Activated CD4-positive, alpha-beta T cell treated with anti-CD3 and anti-CD28 coated beads for 36 hours (primary cell): ENCODE measurements around the gene MTMR3. TPM values are rescaled to one million over a fixed set of nuclear protein-coding genes. Genes with fewer than 3 reads are reported as not detected.
A peak's percentile ranks its signal among the peaks of the same experiment; 100 is the strongest.

Source experiments
- ATAC-seq: fragments of 200-7000 bp; cut with Tn5 transposase; one replicate; pipeline ENCODE4 v1.10.0; 2021; ENCODE audit warnings: mild to moderate bottlenecking, moderate library complexity
- CTCF ChIA-PET: fragments of 350-600 bp; sonication (Branson Sonifier 250); formaldehyde crosslinking; loops from one replicate; lab custom pipeline; 2021; ENCODE audit warnings: antibody characterized with exemption; lab: Charles Lee
- POLR2A ChIA-PET: fragments of 350-600 bp; sonication (Branson Sonifier 250); formaldehyde crosslinking; loops from one replicate; lab custom pipeline; 2021; ENCODE audit warnings: antibody characterized with exemption, inconsistent platforms; lab: Charles Lee
- DNase-seq: peaks from one replicate; pipeline ENCODE4 v3.0.0-alpha.2; 2020
- H3K27ac Mint-ChIP-seq: one replicate; pipeline ENCODE4 v1.8.0; 2021; ENCODE audit warnings: mixed read lengths
- H3K27me3 Mint-ChIP-seq: one replicate; pipeline ENCODE4 v1.8.0; 2021; ENCODE audit warnings: mixed read lengths
- H3K36me3 Mint-ChIP-seq: one replicate; pipeline ENCODE4 v1.8.0; 2021; ENCODE audit warnings: low read depth, mixed read lengths
- H3K4me1 Mint-ChIP-seq: one replicate; pipeline ENCODE4 v1.8.0; 2021; ENCODE audit warnings: mixed read lengths
- H3K4me3 Mint-ChIP-seq: one replicate; pipeline ENCODE4 v1.8.0; 2021; ENCODE audit warnings: mild to moderate bottlenecking, moderate library complexity, mixed read lengths
- H3K9me3 Mint-ChIP-seq: one replicate; pipeline ENCODE4 v1.8.0; 2021; ENCODE audit warnings: low read depth, mixed read lengths
- intact Hi-C, 2 experiments: fragments of 100-400 bp; cut with DNase I in 1 of 2; cut with micrococcal nuclease in 1 of 2; formaldehyde crosslinking; loops; one replicate each; pipeline versions ENCODE4 v1.14.2 to v1.15.1; 2022 to 2024; cut with DNase I, micrococcal nuclease
- total RNA-seq, 2 experiments: library from RNA; stranded (reverse); gene quantifications; one replicate each; pipeline ENCODE4 v1.2.3, GENCODE V29; 2021

MTMR3 gene
- total RNA-seq, 2 experiments from 2014 or later = 19.2 to 22.8 TPM

DNA sequence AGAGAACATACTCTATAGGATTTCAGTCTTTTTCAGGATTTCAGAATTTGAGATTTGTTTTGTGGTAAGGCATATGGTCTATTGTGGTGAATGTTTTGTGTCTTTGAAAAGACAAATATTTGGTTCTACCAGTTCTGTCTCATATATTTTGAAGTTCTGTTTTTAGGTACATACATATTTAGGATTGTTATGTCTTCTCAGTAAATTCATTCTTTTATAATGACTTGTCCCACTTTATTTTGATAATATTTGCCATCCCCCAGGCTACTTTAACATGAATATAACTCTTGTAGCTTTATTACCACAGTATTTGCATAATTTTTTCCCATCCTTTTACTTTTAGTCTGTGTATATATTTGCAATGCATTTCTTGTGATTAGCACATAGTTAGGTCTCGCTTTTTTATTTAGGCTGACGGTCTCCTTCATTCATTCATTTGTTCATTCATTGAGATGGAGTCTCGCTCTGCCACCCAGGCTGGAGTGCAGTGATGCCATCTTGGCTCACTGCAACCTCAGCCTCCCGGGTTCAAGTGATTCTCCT is 32.1 kb downstream of the MTMR3 start:
- ChIA-PET CTCF (interaction anchor here (1.1 to 1.8 kb wide), 3 partner anchors 11 to 90 kb away, joined by 5 to 6 read pairs (median 5); no protein-coding TSS in a partner anchor), POLR2A (interaction anchor here (0.7 kb wide), 1 partner anchor 32 kb away, joined by 3 read pairs; no protein-coding TSS in a partner anchor)
- ATAC-seq (no peak), DNase-seq (no peak)
- H3K4me1 Mint-ChIP-seq = peaks cover 66% of the 10 kb centered on the region
- H3K27me3 Mint-ChIP-seq = no peaks in the 10 kb centered on the region
- no peak overlapping the region for H3K27ac Mint-ChIP-seq
- H3K9me3 Mint-ChIP-seq = no peaks in the 10 kb centered on the region
- intact Hi-C loops = no loop called here
- no peak overlapping the region for H3K4me3 Mint-ChIP-seq
- no peaks in the 10 kb centered on the region for H3K36me3 Mint-ChIP-seq

DNA sequence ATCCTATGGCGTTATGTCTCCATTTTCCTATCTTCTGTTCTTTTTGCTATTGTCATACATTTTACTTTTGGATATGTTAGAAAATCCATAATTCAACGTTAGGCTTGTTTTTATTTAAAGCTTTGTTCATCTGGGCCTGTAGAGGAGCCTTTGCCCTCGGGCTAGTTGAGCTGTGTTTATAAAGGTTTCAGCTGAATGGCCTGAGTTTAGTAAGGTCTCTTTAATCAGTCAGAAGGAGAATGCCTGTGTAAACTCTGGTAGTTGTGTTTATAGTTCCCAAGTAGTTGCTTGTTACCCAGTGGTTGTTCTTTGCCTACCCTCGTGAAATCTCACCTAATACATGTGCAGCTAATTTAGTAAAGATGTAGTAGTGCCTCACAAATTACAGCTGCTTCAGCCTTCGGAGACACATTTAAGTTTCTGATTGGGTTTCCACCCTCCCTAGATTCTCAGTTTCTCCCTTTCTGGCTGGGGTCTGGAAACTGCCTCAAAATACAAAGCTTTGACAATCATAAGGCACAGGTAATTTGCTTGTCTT is 33.1 kb downstream of the MTMR3 start:
- no peak overlapping the region for H3K4me3 Mint-ChIP-seq
- peaks cover 56% of the 10 kb centered on the region for H3K4me1 Mint-ChIP-seq
- ATAC-seq = no peak
- DNase-seq = no peak
- ChIA-PET CTCF (interaction anchor here (1.0 to 1.8 kb wide), 3 partner anchors 19 to 89 kb away, joined by 4 to 6 read pairs (median 5); no protein-coding TSS in a partner anchor), POLR2A (no interaction called here)
- H3K36me3 Mint-ChIP-seq = no peaks in the 10 kb centered on the region
- no peaks in the 10 kb centered on the region for H3K9me3 Mint-ChIP-seq
- H3K27me3 Mint-ChIP-seq = no peaks in the 10 kb centered on the region
- intact Hi-C loops = no loop called here
- H3K27ac Mint-ChIP-seq = no peak overlapping the region

- no peaks in the 10 kb centered on the region for H3K27me3 Mint-ChIP-seq
- H3K36me3 Mint-ChIP-seq = peaks cover 1% of the 10 kb centered on the region
- POLR2A ChIA-PET = no interaction called here
- ATAC-seq = no peak
- CTCF ChIA-PET = interaction anchor here (0.6 to 1.3 kb wide), 4 partner anchors 38 to 588 kb away, joined by 3 to 4 read pairs (median 3); partner anchors contain the start of gene SEC14L4
- H3K4me1 Mint-ChIP-seq = peaks cover 49% of the 10 kb centered on the region
- no peak overlapping the region for H3K27ac Mint-ChIP-seq
- intact Hi-C loops = no loop called here
- no peak overlapping the region for H3K4me3 Mint-ChIP-seq
- no peak for DNase-seq
- H3K9me3 Mint-ChIP-seq = no peaks in the 10 kb centered on the region
Observed at GRCh38 chr22:29917052-29917902, 34.3 kb downstream of the MTMR3 start.

- H3K4me1 Mint-ChIP-seq = peaks cover 18% of the 10 kb centered on the region
- no peak overlapping the region for H3K4me3 Mint-ChIP-seq
- H3K27ac Mint-ChIP-seq = no peak overlapping the region
- H3K36me3 Mint-ChIP-seq = peaks cover 5% of the 10 kb centered on the region
- ChIA-PET CTCF (interaction anchor here (0.9 to 1.7 kb wide), 3 partner anchors 18 to 236 kb away, joined by 3 to 6 read pairs (median 4); no protein-coding TSS in a partner anchor), POLR2A (no interaction called here)
- H3K27me3 Mint-ChIP-seq = no peaks in the 10 kb centered on the region
- intact Hi-C loops = no loop called here
- no peak for ATAC-seq
- DNase-seq = no peak
- no peaks in the 10 kb centered on the region for H3K9me3 Mint-ChIP-seq
Observed at GRCh38 chr22:29925402-29925801, 42.4 kb downstream of the MTMR3 start.

GRCh38 chr22:29926057-29926456 is 43.1 kb downstream of the MTMR3 start:
- intact Hi-C loops = no loop called here
- Mint-ChIP-seq H3K9me3 (no peaks in the 10 kb centered on the region), H3K4me3 (no peak overlapping the region), H3K36me3 (peaks cover 5% of the 10 kb centered on the region), H3K27me3 (no peaks in the 10 kb centered on the region), H3K27ac (no peak overlapping the region), H3K4me1 (peaks cover 18% of the 10 kb centered on the region)
- DNase-seq (no peak), ATAC-seq (no peak)
- ChIA-PET POLR2A (no interaction called here), CTCF (interaction anchor here (0.9 to 1.7 kb wide), 2 partner anchors 22 to 236 kb away, joined by 3 to 6 read pairs; no protein-coding TSS in a partner anchor)

DNA sequence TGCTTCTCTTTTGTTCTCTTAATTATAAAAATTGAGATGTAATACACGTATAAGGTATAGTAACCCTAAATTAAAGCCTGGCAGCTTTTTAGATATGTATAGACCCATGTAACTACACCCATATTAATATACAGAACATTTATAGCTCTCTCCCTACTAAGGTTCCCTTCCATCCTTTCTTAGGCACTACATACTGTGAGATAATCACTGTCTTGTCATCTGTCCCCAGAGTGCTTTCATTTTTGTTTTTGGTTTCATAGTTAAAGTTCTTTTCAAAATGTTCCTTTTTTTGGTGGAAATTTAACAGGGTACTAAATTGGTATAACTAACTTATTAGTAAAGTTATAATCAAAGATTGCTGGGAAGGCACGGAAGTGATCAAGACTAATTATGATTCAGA is 49.2 kb downstream of the MTMR3 start:
- no peak overlapping the region for H3K4me3 Mint-ChIP-seq
- ChIA-PET POLR2A (interaction anchor here (0.5 kb wide), 1 partner anchor 58 kb away, joined by 10 read pairs; no protein-coding TSS in a partner anchor), CTCF (no interaction called here)
- H3K4me1 Mint-ChIP-seq = peaks cover 27% of the 10 kb centered on the region
- H3K9me3 Mint-ChIP-seq = no peaks in the 10 kb centered on the region
- intact Hi-C loops = loop anchor here in 1 of 2 experiments (10.0 kb wide), 1 partner anchor 63 kb away; no protein-coding TSS in a partner anchor
- ATAC-seq (peak; percentile 51), DNase-seq (no peak)
- H3K27ac Mint-ChIP-seq = no peak overlapping the region
- no peaks in the 10 kb centered on the region for H3K27me3 Mint-ChIP-seq
- no peaks in the 10 kb centered on the region for H3K36me3 Mint-ChIP-seq

DNA sequence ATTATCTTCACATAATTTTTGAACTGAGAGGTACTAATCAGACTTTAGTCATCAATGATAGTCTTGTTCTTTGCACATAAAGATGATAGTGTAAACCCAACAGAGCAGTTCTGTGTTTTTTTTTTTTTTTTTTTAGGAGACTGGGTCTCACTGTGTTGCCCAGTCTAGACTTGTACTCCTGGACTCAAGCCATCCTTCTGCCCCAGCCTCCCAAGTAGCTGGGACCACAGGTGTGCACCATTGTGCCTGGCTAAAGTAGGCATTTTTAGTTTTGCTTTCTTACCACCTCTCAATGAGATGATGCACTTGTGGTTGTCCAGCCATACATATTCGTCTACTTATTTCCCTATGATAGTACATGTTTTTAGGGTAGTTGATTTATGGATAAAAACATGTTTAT is 50.6 kb downstream of the MTMR3 start:
- CTCF ChIA-PET = interaction anchor here (0.7 kb wide), 1 partner anchor 549 kb away, joined by 3 read pairs; no protein-coding TSS in a partner anchor
- H3K36me3 Mint-ChIP-seq = no peaks in the 10 kb centered on the region
- no peaks in the 10 kb centered on the region for H3K9me3 Mint-ChIP-seq
- DNase-seq (no peak), ATAC-seq (no peak)
- no peak overlapping the region for H3K4me3 Mint-ChIP-seq
- POLR2A ChIA-PET = no interaction called here
- peaks cover 34% of the 10 kb centered on the region for H3K4me1 Mint-ChIP-seq
- no peak overlapping the region for H3K27ac Mint-ChIP-seq
- intact Hi-C loops = loop anchor here in 1 of 2 experiments (10.0 kb wide), 1 partner anchor 61 kb away; no protein-coding TSS in a partner anchor
- H3K27me3 Mint-ChIP-seq = no peaks in the 10 kb centered on the region

DNA sequence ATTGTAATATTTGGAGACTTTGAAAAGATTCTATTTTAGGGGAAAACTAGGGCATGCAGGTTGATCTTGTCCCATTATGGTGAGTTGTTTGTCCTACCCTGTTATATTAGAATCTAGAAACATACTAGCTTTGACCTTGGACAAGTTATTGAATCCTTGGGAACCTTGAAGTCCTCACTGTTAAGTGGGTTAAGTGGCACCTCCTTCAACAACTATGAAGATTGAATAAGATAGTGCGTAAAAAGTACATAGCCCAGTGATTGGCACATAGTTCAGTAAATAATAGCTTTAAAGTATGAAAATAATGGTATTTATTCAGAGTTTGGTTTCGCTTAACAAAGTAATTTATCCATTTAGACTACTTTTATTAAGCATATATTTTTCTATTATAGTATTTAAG is 51.6 kb downstream of the MTMR3 start:
- Mint-ChIP-seq H3K4me1 (peaks cover 34% of the 10 kb centered on the region), H3K9me3 (no peaks in the 10 kb centered on the region), H3K27ac (no peak overlapping the region), H3K36me3 (peaks cover 2% of the 10 kb centered on the region), H3K27me3 (no peaks in the 10 kb centered on the region), H3K4me3 (no peak overlapping the region)
- intact Hi-C loops = loop anchor here in 1 of 2 experiments (10.0 kb wide), 1 partner anchor 60 kb away; no protein-coding TSS in a partner anchor
- ChIA-PET CTCF (interaction anchor here (1.0 to 1.7 kb wide), 2 partner anchors 19 to 37 kb away, joined by 3 to 6 read pairs; no protein-coding TSS in a partner anchor), POLR2A (interaction anchor here (0.6 kb wide), 1 partner anchor 40 kb away, joined by 3 read pairs; no protein-coding TSS in a partner anchor)
- DNase-seq (no peak), ATAC-seq (no peak)

GRCh38 chr22:29936186-29936585 is 53.2 kb downstream of the MTMR3 start:
- no peak for ATAC-seq
- no peaks in the 10 kb centered on the region for H3K27me3 Mint-ChIP-seq
- peaks cover 3% of the 10 kb centered on the region for H3K9me3 Mint-ChIP-seq
- H3K36me3 Mint-ChIP-seq = peaks cover 8% of the 10 kb centered on the region
- POLR2A ChIA-PET = no interaction called here
- peaks cover 39% of the 10 kb centered on the region for H3K4me1 Mint-ChIP-seq
- intact Hi-C loops = loop anchor here in 1 of 2 experiments (10.0 kb wide), 1 partner anchor 59 kb away; no protein-coding TSS in a partner anchor
- H3K27ac Mint-ChIP-seq = no peak overlapping the region
- CTCF ChIA-PET = interaction anchor here (0.7 kb wide), 1 partner anchor 128 kb away, joined by 3 read pairs; no protein-coding TSS in a partner anchor
- no peak overlapping the region for H3K4me3 Mint-ChIP-seq
- no peak for DNase-seq

DNA sequence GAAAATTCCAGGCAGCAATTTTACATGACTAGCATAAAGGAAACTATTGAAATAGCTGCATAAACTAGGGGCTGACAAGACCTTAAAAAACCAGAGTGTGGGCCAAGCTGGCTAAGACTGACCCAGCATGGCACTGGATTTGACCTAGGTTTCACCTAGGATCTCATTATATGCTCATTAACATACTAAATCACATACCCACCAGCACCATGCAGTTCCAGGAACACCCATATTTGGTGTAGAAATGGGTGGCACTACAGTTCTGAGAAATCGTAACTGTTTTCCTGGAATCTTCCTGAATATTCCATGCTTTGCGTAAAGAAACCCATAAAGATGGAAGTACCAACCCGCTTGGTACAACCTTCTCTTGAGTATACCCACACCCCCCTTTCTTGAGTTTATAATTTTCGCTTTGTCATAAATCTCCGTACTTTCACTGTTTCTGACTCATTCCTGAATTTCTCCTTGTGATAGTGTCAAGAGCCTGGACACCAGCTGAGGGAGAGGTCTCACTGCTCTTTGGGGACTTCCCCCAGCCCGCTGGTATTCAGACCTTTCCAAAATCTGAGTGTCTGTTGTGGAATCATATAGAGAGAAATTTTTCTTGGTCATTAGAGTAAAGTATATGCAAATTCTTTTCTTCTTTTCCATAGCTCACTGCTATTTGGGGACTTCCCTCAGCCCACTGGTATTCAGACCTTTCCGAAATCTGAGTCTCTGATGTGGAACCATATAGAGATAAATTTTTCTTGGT is 55.1 kb downstream of the MTMR3 start:
- DNase-seq (peak; percentile 30), ATAC-seq (peak; percentile 83)
- POLR2A ChIA-PET = interaction anchor here (0.6 to 1.0 kb wide), 2 partner anchors 76 to 166 kb away, joined by 3 read pairs; no protein-coding TSS in a partner anchor
- intact Hi-C loops = loop anchor here in 1 of 2 experiments (10.0 kb wide), 1 partner anchor 57 kb away; no protein-coding TSS in a partner anchor
- Mint-ChIP-seq H3K9me3 (peaks cover 5% of the 10 kb centered on the region), H3K4me1 (peaks cover 38% of the 10 kb centered on the region), H3K27ac (no peak overlapping the region), H3K27me3 (no peaks in the 10 kb centered on the region), H3K4me3 (no peak overlapping the region), H3K36me3 (peaks cover 10% of the 10 kb centered on the region)
- CTCF ChIA-PET = interaction anchor here (0.7 kb wide), 1 partner anchor 34 kb away, joined by 3 read pairs; no protein-coding TSS in a partner anchor
